NCI-H2081 (cell line): ENCODE results near the gene GABRB2.
"Not testable (repeated sequence)": the region's sequence is repeated elsewhere in the genome, so short reads cannot be mapped to it uniquely, and the experiment has no call there.

Experiments used
- DNase-seq, 2 experiments: peaks; one replicate each; lab custom pipeline; 2025; lab: John Stamatoyannopoulos, UW

The GABRB2 gene

DNA sequence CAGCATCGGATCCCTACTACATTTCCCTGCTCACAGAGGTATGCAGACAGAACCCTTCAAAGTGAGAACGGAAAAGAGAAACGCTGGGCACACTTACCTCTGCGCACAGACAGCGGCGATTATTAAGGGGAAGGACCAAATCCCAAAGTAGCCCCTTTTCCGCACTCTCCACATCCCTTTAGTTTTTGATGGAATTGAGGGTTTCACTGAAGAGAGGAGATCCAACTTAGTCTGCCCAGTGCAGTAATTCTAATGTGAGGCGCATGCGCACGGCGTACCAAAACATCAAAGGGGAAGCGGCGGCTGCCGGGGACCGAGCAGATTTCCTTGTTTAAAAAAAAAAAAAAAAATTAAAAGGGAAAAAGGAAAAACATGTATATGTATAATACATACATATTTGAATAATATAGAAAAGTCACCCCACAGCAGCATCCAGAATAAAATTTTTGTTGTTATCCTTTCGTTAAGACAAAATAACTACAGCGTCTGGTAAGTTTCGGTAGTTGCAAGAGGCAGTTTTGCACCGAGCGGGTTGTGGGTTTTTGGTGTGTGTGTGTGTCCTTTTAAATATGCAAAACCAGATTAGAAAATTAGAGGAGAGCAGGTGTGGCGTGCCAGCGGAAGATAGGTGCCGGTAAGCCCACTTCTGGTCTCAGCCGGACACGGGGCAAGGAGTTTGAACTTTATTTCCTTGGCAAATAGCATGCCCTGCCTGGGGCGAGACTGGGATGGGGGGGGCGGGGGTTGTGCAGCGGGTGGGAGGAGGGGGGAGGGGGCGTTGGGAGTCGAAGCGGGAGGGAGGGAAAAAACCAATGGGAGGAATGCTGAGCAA, at the start of gene GABRB2:
Gene GABRB2, minus strand, starts transcription at position 256 of the 832 bp plus-strand sequence. Its CDS starts 82 bp downstream, at position 174.
- DNase-seq: peak; percentile 8 to 51

DNA sequence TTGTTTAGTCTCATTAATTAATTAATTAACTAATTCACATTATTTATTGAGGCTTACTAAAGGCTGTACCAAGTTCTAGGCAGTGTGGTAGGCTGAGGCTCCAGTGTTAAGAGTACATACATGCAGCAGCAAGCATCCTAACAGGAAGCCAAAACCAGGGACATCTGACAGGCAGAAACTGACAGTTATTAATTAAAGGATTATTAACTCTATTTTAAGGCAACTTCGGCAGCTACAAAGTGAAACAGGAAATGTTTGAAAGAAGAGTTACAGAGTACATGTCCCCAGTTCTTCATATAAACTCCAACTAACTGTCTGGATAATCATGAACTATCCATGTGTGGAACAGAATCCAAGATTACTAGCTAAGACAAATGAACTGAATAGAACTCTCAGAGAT, 39.3 kb upstream of the GABRB2 start:
- DNase-seq: no peak

DNA sequence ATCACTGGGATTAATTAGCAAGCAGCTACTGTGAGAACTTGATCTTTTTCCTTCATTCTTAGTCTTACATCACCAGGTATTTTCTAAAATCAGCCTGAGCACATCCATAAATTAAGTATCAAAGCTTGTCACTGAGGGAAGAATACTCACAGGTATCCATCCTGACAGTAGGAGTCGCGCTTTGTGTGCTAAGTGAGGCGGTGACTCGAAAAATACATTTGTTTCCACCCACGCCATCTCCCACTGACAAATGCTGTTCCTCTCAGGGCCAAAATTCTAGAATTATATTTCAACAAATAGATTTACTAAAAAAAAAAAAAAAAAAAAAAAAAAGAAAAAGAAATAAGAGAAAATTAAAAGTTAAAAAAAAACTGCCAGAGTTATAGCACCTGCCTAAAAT, 34.1 kb upstream of the GABRB2 start:
- no peak for DNase-seq

DNA sequence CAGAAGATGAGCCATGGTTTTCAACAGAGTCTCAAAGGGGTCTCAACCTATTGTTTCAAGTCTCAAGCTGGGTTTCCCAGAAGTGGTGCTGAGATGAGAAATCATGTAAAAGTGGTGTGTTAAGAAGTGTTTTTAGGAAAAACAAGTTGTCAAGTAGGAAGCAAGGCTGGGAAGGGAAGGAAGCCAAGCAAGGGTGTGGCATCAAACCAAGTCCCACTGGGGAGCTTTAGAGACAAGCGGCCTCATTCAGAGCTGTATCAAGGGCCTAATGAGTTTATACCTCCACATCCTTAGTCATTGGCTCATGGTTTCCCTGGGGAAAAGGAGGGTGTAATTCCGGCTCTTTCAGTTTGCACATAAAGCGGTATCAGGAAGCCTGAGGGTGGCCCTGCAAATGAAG, 26.4 kb upstream of the GABRB2 start:
- no peak for DNase-seq

DNA sequence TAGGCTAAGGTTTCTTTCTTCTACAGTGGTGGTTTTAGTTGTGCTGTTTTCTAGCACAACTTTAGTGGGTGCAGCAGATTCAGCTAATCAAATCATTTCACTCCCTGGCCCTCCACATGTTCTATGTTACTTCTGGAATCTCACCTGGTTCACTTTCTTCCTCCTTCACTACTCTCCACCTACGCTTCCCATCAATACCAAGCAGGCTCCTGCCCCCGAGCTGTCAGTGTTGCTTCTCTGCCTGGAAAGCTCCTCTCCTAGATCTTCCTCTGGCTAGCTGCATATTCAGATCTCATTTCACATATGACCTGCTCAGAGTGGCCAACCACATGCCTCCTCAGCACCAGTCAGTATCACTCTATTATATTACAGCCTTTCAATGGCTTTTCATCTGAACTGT, 19.6 kb upstream of the GABRB2 start:
- no peak for DNase-seq

DNA sequence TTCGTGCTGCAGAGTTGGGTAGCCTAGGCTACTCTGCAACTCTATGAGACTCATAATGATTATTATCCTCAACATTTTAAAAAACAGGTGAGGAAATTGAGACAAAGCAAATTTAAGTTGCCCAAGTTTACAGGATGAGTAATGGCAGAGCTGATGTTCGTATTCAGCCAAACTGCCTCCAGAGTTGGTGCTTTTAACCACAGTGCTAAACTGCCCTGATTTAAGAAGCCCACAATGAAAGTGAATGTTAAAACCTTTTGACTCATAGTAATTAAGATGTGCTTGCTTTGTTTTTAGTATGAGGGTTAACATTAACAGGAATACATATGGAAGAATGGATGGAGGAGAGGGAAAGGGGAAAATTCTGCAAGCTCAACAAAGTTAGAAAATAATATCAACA, 15.9 kb upstream of the GABRB2 start:
- no peak for DNase-seq

DNA sequence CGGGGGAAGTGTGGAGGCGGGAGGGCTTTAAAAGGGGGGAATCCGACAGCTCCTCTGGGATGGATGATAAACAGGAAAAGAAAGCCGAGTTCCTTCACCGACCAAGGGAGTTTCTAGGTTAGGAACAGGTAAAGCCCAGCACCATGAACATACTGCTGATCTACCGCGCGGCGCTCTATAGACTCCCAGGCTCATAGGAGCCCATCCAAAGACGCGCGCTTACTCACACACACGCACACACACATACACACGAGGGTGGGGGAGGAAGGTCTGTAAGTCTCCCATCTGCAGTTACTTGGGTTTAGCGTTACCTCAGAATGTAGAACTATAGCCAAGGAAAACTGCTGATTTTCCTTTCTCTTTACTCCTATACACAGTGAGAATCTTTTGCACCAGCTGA, 2.6 kb upstream of the GABRB2 start:
- DNase-seq: no peak

DNA sequence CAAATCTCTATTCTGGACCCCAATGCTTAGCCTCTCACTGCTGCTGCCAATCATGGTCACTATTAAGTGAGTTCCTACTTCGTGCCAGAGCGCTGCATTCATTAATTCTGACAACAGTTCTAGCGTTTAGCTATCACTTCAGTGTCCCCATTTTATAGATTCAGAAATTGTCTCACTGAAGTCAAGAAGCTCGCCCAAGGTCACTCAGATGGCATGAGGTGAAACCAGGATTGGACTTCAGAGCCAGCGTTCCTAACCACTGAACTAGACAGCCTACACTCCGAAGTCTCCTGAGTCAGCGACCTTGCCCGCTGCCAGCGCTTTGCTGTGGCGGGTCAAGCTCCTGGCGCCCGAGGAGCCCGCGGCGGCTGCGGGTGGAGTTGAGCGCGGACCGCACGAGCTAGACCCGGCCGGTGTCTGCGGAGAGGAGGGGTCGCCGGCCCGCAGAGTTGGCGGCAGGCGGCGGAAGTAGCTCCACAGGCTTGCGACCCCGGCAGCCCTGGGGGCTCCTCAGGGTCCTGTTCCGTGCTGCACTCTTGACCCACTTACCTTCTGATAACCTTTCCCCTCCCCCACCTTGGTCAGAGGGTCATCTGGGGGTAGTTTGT, 2.1 kb upstream of the GABRB2 start:
- no peak for DNase-seq

DNA sequence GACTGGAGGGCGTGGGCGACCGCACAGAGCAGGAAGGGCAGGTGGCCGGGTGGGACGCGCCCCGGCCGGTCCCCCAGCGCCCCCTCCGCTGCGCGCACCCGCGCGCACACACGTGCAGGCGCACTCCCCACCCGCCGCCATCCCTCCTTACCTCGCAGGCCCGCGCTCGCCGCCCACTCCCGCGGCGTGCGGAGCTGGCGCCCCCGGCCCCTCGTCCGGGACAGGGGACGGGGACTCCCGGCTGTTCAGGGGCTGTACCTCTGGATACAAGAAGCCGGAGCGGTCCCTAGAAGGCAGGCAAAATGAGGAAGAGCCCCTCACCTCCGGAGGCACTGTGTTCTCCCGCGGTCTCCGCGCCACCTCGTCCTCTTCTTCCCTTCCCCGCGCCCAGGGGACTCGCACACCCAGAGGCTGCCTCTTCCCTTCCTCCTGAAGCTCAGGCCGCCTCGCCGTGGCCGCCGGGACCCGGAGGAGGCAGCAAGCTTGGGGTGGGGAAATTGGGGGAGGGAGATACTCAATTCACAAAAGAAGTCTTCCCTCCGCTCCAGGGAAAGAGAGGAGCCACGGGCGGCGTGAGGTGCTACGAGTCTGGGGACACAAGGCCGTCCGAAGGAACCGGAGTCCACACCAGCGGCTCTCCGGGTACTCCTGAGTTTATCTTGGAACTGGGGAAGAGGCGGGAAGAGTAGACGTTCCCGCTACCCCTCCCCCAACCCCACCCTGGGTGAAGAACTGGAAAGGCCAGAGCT, 1.4 kb upstream of the GABRB2 start:
- DNase-seq: peak; percentile 13 to 19

DNA sequence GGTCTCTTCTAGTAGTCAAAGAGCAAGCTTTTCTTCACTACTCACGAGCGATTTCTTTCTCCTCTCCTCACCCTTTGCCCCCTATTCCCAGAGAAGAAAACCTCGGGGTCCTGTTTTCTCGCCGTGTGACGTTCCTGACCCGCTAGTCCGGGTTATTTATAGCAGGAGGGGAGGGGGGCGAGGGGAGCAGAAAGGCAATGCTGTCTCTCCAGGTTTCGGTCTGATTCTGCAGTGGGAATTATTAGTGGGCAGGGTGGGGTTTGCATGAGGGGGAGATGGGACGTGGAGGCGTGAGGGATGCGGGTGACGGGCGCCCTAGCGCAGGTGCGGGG, 847 bp upstream of the GABRB2 start:
- DNase-seq: no peak

DNA sequence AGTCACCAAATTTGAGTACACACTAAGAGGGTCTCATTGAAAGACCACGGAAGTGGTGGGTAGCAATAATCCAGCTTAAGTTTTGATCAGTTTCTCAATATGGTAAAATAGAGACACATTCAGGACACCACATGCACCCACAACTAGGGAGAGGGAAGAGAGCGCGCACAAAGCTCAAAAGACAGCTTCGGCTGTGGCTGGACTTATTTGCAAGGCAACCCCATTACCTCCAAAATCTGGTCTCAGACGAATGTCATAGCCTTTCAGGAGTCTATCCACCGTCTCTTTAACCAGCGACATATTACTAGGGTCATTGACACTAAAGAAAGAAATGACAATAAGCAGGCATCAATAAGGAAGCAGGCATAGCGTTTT, 443 bp downstream of the GABRB2 start:
- DNase-seq: no peak

DNA sequence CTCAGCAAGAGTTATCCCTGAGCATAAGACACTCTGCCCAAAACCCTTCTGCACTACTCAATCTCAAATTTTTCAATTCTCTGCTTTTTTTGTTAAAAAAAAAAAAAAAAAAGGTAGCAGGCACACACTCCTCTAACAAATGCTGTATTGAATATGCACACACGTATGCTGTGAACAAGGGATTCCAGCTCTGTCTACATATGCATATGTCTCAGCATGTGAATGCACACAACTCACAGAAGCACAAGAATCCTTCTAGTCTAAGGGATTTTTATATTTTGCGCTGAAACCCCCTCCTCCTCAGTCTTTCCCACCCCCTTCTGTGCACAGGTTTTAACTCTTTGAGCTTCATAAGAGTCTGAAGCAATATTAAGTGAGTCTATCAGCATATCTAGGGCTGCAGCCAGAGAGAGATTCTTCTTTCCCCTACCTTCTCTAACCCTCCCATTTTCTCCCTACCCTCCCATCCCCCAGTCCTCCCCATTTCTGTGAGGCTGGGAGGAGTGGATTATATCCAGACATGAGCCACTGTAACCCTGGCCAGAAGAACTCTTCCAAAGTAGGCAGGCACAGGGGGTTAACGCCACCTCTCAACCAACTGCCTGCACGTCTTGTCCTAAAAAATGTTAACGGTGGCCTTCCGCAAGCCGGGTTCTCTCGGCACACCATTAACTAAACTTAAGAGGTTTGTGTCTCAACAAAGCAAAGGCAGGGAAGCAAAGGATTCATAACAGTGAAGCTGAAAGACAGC, 1.0 kb downstream of the GABRB2 start:
- no peak for DNase-seq

DNA sequence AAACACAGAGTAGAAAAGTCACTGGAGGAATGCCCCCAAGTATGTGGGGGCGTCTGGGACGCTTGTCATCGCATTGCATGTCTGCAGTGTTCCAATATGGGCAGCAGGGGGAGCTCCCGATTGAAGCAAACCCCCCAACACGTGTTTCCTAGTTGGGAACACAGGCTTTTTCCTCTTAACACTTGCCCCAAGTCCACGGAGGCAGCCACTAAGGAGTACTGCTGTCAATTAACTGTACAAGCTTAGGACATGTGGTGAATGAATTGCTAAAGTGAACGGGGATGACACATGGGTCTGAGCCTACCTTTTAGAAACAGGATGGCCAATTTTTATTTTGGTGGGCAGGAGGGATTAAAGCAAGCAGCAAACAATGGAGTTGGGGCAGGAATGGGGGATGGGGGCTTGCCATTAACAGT, 2.2 kb downstream of the GABRB2 start:
- peak; percentile 42 to 60 for DNase-seq

DNA sequence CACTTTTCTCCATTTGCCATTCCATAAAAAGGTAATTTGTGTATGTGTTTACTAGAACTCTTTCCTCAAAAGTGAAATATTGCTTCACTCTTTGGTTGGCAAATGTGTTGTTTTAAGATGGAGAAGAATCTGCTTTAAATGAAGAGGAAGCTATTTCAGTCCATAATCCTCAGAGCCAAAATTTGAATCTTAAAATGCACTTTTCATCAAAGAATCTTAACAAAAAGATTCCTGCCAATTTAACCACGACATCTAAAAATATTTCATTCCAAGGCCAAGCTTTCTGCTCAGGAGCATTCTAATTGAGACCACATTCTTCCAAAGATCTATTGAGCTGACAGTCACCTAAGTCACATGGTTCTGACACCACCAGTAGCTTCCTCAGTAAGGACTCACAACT, 7.5 kb downstream of the GABRB2 start:
- no peak for DNase-seq

DNA sequence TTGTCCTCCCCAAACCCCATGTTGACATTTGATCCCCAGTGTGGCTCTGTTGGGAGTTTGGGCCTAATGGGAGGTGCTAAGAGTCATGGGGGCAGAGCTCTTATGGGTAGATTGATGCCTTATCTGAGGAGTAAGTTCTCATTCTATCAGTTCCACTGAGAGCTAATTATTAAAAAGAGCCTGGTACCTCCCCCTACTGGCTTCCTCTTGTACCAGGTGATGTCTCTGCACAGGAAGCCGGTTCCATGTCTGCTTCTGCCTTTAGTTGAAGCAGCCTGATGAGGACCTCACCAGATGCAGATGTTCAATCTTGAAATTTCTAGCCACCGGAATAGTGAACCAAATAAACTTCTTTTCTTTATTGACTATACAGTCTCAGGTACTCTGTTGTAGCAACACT, 10.8 kb downstream of the GABRB2 start:
- DNase-seq: no peak

DNA sequence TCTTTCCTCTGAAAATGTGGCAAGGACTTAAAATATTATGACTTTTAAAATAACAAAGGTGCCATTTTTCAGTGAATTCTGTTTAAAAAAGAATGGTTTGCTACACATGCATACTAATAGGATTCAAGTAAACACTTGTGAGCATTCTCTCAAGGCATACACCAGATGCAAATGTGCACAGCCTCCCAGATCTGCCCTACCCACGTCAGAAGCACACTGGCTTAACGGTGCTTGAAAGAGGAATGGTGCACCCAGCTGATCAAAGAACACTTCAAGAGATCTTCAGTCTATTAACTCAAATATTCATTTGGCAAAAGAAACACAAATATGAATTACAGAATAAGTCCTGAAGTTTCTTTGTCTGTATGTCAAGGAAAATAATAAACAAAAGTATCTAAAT, 15.8 kb downstream of the GABRB2 start:
- DNase-seq: no peak

DNA sequence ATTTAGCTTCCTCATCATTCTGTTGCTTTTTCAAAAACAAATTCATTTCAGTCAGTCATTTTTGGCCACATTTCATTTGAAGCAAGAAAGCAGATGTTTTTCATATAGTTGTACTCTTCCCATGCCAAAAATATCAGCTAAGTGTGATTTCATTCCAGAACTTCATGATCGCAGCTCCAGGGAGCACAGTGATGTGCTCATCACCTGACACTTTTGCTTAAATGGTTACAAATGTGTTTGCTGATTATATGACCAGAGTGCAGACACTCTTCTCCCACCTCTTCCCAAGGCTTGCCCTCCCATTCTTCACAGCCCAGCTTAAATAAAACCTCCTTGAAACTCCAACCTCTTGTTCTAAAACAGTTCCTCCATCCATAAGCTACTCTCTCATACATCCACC, 32.6 kb downstream of the GABRB2 start:
- no peak for DNase-seq

DNA sequence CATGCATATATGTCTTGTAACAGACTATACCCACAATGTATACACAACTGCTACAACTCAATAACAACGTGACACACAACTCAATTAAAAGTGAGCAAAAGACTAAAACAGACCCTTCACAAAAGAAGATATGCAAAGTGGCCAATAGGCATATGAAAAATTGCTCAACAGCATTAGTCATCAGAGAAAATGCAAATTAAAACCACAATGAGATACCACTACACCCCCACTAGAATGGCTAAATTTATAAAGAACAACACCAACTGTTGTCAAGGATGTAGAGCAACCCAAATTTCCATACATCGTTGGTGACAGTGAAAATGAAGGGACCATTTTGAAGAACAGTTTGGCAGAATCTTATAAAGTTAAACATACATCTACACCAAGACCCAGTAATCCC, 38.9 kb downstream of the GABRB2 start:
- no peak for DNase-seq

DNA sequence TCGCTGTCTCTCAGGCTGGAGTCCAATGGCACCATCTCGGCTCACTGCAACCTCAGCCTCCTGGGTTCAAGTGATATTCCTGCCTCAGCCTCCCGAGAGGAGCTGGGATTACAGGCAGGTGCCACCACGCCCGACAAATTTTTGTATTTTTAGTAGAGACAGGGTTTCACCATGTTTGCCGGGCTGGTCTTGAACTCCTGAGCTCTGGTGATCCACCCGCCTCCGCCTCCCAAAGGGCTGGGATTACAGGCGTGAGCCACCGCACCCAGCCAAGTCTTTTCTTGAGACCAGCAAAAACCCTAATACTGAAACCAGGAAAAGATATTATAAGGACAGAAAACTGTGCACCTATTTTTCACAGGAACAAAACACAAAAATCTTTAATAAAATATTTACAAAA, 41.4 kb downstream of the GABRB2 start:
- not testable (repeated sequence) for DNase-seq

DNA sequence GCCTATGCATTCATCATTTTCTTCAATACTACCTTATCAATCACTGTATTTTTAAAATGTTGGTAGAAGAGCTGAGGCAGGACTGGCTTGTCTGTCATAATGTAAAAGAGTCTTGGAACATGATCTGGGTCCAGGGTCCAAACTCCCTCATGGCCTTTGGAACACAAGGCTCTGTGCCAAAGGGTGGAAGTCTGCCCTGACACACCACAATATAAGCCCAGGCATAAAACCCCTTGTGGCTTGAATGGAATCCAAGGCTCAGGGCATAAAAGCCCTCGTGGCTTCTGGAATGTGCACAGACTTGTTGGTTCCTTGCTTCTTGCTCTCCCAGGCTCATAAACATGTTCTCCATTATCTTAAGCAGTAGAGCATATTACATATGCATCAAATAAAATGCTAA, 48.0 kb downstream of the GABRB2 start:
- no peak for DNase-seq

DNA sequence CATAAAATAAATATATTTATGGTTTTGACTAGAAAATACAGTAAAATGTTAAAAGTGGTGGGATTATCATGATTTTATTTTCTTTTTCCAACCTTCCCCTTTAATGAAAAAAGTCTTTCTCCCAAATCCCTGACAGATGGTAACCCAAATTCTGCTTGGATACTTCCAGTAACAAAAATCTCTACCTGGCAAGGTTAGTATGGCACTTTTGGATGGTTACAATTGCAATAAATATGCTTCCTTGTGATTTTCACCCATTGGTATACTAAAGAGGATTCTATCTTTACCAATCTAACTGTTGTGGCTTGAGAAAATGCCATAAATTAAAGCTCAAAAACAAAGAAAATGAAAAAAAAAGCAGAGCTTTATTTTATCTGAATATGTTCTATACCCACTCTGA, 62.8 kb downstream of the GABRB2 start:
- DNase-seq: no peak

DNA sequence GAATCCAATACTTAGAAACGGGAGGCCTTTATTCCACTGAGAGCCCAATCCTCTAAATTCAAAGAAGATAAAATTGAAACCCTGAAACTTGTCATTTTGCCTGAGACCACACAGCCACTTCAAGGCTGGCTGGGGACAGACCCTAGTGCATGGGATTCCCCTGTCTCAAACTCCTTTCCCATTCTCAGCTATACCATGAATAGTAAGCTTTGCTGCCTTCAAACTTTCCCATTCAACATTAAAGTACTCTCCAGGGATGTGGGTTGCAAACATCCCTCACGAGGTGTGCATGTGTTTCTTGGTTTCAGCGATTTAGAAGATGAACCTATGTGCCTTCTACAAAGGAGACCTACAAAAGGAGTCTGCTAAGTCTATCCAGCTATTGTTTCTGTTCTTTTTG, 64.6 kb downstream of the GABRB2 start:
- no peak for DNase-seq
